GM18520 (cell line): ENCODE measurements around the gene TM4SF1.
"Not testable (repeated sequence)": the region's sequence is repeated elsewhere in the genome, so short reads cannot be mapped to it uniquely, and the experiment has no call there.

Source experiments
- ATAC-seq: cut with Tn5 transposase; IDR thresholded peaks from one replicate; pipeline ENCODE4 v1.9.1; 2021; ENCODE audit not compliant: unreplicated experiment

TM4SF1 gene

DNA sequence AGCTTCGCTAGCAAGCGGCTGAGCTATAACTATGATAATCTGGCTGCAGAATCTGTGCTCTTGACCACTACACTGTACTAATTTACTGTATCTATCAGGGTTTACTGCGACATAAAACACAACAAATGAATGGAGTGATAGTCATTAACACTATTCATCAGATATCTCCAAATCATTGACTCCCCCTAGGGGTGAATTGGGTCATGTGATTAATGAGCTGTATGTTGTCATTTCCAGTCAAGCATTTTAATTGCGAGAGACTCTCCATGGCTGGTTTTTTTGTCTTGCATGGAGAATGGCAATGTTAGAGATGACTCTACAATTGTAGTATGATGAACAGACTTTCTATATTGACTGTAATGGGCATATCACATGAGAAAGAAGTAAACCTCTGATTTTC, 33.5 kb downstream of the TM4SF1 start:
- no peak for ATAC-seq

DNA sequence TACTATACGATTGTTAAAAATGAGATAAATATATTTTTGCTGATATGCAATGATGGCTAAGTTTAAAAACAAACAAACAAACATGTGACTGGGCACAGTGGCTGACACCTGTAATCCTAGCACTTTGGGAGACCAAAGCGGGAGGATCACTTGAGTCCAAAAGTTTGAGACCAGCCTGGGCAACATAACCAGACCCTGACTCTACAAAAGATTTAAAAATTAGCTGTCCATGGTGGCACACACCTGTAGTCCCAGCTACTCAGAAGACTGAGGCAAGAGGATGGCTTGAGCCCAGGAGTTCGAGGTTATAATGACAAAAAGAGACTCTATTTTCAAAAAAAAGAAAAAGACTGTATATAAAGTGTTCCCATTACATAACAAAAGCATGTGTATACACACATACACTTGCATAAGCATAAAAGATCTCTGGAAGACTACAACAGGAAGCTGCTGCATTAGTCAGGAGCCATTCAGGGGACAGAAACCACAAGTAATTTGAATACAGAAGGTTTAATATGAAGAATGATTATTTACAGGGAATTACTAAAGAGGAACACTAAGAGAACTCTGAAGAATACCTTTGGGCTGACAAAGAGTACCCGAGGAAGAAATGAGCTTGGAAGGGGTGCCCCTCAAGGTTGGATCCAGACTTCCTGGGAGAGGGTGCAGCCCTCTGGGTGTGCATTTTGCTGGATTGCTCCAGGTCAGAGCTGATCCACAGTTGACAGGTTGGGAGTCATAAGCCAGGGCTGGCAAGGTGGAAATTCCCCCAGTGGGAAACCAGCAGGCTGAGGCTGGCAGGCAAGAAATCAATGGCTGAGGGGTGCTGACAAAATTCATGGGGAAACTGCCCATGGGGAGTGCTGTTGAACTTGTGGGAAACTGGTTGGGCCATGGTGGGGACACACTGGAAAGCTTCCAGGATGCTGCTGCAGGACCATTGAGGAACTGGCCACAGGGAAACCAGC, 34.8 kb downstream of the TM4SF1 start:
- ATAC-seq: no peak

GRCh38 chr3:149340310-149340933, 37.0 kb downstream of the TM4SF1 start:
- no peak for ATAC-seq

- ATAC-seq: no peak
Observed at GRCh38 chr3:149339931-149340309, 37.5 kb downstream of the TM4SF1 start.

GRCh38 chr3:149337486-149337885, 40.0 kb downstream of the TM4SF1 start:
- not testable (repeated sequence) for ATAC-seq

- ATAC-seq: no peak
Observed at GRCh38 chr3:149336925-149337324, 40.5 kb downstream of the TM4SF1 start.

DNA sequence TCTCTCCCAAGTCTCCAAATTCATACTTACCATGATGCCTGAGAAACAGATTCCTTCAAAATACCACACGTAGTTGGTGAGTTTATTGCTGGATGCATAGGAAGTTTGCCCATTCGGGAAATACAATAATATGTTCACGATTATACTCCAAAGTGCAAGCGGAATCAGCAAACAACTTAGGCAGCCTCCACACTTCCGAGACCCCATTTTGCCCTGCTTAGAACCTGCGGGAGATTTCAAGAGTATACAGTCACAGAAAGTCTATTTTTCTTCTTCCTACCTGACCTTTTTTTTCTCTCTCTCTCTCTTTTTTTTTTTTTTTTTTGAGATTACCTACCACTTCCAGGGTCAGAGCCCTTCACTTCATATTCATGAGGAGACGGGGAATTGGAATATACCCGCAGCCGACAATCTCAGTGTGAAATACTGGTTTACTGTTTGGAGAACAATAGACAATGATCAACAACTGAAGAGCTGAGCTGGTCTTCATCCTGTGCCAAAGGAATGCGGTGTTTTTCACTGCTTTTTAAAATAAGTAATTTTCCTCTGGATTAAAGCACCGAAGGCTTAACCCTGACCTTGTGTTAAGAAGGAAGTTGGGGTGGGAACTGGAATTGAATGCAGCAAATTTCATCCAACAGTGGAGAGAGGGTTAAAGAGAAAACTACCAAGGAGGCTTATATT, 44.1 kb downstream of the TM4SF1 start, which contains the start of gene TM4SF18:
Gene TM4SF18 (minus strand): TSS at position 461 of the 684 bp plus-strand sequence. CDS start 254 bp downstream, at position 207.
- no peak for ATAC-seq

GRCh38 chr3:149332771-149333170, 44.7 kb downstream of the TM4SF1 start:
- ATAC-seq: no peak

DNA sequence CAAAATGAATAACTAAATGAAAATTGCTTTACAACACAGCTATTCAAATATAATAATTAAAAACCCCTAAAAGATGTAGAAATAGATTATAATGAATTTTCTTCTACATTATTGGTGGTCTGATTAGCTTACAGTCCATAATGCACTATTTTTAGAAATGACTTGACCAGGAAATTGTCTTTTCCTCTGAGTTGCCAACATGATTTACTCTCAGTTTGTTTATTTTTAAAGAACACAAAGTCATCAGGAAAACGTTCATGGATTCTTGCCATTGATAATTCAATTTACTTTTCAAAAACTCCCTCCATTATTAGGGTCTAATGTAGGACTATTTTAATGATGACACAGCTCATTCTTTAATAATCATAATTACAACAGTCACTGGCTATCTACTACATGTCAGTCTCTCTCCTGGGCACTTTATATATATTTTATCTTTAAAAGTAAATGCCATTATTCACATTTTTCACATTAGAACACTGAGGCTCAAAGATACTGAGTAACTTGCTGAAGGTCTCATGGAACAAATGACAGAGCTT, 45.2 kb downstream of the TM4SF1 start:
- no peak for ATAC-seq

DNA sequence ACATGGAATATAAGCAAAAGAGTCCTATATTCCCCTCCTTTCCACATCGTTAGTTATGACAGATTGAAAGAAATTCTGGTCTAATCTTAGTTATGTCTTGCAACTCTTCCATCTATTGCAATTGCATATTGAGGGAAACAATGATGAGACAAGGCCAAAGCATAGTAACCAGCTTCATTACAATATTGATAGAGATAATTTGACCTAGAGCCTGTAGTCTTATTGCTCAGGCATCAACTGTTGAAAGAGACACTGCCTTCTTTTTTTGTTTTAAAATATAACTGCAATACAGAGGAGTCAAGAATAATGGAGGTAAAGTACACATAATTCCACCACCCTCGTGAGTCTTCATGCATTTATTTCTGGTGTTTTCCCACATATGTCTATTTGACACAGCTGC, 46.1 kb downstream of the TM4SF1 start:
- ATAC-seq: no peak

DNA sequence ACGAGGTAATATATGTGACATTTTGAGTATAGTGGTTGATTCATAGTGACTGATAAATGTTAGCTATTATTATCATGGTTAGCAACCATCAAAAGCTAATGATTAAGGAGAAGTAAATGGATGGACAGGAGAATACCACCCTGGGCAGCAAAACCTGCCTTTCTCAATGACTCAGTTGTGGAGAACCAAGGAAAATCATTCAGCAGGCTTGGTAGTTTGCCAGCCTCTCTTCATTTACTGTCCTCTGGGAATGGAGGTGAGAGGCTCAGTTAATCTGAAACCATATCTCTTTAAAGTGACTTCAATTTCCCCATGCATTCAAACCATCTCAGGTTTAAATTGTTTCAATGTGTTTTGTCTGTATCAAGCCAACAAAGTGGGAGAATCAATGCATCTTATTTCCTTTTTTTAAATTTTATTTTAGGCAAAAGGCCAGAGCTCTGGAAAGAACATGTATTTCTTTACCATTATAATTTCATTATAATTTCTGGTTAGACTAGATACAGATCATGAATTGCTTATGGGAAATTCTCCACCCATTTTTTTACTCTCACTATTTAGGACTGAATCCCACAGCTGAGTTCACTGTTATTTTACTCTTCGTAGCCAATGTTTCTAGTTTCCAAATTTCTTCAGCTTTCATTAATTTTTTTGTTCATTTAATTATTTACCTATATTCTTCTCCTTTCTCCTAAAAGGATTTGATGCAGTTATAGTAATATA, 46.7 kb downstream of the TM4SF1 start:
- ATAC-seq: no peak

DNA sequence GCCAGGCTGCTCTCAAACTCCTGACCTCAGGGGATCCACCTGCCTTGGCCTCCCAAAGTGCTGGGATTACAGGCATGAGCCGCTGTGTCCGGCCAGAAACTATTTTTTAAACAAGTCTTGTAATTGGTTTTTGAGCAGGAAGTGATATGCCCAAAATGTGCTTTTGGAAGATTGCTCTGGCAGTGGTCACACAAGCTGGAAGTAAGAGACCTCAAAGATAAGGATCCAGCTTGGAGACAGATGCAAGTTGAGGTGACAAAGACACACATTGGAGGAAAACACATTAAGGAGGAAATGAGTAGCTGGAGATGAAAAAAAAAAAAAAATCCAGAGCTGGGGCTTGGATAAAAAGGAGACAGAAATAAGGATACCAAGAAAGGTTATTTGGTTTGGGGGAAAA, 50.3 kb downstream of the TM4SF1 start:
- no peak for ATAC-seq

GRCh38 chr3:149325581-149325980, 51.9 kb downstream of the TM4SF1 start:
- no peak for ATAC-seq

DNA sequence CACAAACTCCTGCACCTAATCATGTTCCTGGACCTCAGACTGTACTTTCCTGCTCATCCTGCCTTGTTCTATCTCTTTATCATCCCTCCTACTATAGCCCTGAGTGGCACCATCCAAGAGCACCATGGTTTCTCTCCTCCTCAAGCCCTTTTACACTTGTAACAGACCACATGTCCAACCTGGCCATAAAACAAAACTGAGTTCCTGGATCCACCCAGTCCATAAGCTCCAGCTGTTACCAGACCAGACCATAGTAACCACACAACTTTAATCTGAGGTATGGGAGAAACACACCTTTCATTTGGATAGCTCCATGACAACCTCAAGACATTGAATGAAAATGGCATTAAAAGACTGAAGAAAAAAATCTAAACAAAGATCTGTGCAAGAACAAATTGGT, 53.1 kb downstream of the TM4SF1 start:
- ATAC-seq: no peak

DNA sequence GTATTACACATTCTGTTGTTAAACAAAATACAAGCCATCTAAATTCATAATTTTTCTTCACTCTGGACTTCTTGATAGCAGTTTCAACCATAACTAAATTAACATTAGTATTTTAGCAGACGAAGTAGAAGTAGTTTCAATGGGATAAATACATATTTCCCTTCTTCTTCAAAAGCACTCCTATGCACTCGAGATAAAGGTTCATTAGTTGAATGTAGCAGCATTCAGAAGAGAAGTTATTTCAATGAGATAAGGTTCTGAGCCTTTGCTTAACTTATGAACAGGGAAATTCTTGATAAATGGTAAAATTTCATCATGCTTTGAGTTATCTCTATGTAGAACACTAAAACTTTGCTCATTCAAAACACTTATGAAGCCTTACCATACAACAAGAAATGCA, 55.8 kb downstream of the TM4SF1 start:
- no peak for ATAC-seq

DNA sequence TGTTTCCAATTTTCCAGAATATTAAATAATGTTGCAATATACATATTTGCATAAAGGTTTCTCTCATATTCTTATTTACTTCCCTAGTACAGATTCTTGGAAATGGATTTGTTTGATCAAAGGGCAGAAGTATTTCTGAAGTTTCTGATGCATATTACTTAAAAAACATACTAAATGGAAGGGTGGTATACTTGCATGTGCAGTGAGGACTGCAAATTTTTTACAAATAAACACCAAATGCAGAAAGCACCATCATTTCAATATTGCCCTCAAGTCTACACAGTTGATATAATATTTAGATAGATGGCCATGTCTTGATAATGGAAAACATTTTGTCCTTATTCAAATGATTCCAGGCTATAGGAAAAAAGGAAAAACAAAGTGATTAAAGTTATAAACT, 56.3 kb downstream of the TM4SF1 start:
- no peak for ATAC-seq

DNA sequence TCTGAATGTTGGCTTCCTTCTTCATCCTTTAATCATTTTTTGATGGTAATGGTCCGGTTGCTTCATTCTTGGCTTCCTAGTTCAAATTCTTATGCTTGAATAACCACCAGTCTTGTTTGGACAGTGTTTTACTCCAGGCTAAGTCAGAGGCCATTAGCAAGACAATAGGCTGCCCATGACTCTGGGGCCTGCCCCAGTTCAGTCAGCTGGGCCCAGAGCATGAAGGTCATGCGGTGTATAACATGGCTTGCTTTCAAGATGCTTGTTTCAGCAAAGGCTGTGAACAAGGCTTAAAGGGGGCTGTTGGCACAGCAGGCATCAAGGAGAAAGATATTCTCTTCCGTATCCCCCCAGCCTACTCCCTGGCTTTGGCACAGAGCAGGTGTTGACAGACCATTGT, 57.7 kb downstream of the TM4SF1 start:
- ATAC-seq: no peak
